Tongue (tissue), 2 donors: ENCODE measurements around the gene GCKR. TPM values are rescaled to one million over a fixed set of nuclear protein-coding genes. Genes with fewer than 3 reads are reported as not detected.
A peak's percentile ranks its signal among the peaks of the same experiment; 100 is the strongest.
"Not testable (repeated sequence)": the region's sequence is repeated elsewhere in the genome, so short reads cannot be mapped to it uniquely, and the experiment has no call there.

Experiments used
- DNase-seq: peaks from one replicate; pipeline ENCODE4 v3.0.0-alpha.2; 2015
- total RNA-seq: library from RNA; depleted of rRNA; stranded (reverse); fragments of >200 nt; gene quantifications from one replicate; pipeline ENCODE4 v1.2.3, GENCODE V29; 2014

The GCKR gene
- total RNA-seq, 1 donor from 2014 or later, result not detected

- DNase-seq, result peak; percentile 32
Observed at GRCh38 chr2:27509326-27509725, 12.7 kb downstream of the GCKR start.

- DNase-seq, result no peak
Observed at GRCh38 chr2:27518113-27518781, 21.6 kb downstream of the GCKR start.

GRCh38 chr2:27518782-27519113 lies 22.1 kb downstream of the GCKR start:
- no peak for DNase-seq

- DNase-seq, result no peak
Observed at GRCh38 chr2:27520316-27520715, 23.7 kb downstream of the GCKR start.

GRCh38 chr2:27522400-27522945 lies 25.8 kb downstream of the GCKR start:
- no peak for DNase-seq

- DNase-seq, result no peak
Observed at GRCh38 chr2:27527182-27527581, 30.5 kb downstream of the GCKR start.

- no peak for DNase-seq
Observed at GRCh38 chr2:27531983-27532382, 35.3 kb downstream of the GCKR start.

GRCh38 chr2:27537287-27537686 lies 40.6 kb downstream of the GCKR start:
- DNase-seq, result no peak

GRCh38 chr2:27538839-27539450 lies 42.3 kb downstream of the GCKR start:
- not testable (repeated sequence) for DNase-seq

GRCh38 chr2:27539649-27540048 lies 43.0 kb downstream of the GCKR start:
- DNase-seq, result not testable (repeated sequence)

- no peak for DNase-seq
Observed at GRCh38 chr2:27544143-27544821, 47.6 kb downstream of the GCKR start.

- no peak for DNase-seq
Observed at GRCh38 chr2:27545348-27546141, 48.9 kb downstream of the GCKR start.

- DNase-seq, result no peak
Observed at GRCh38 chr2:27549303-27549702, 52.7 kb downstream of the GCKR start.

GRCh38 chr2:27551514-27551913 lies 54.9 kb downstream of the GCKR start:
- no peak for DNase-seq

GRCh38 chr2:27552941-27553340 lies 56.3 kb downstream of the GCKR start:
- no peak for DNase-seq

GRCh38 chr2:27554451-27554850 lies 57.8 kb downstream of the GCKR start:
- not testable (repeated sequence) for DNase-seq

- DNase-seq, result no peak
Observed at GRCh38 chr2:27559228-27559627, 62.6 kb downstream of the GCKR start.

GRCh38 chr2:27561060-27561459 lies 64.4 kb downstream of the GCKR start:
- DNase-seq, result no peak

- no peak for DNase-seq
Observed at GRCh38 chr2:27566628-27567027, 70.0 kb downstream of the GCKR start.

- no peak for DNase-seq
Observed at GRCh38 chr2:27569398-27569797, 72.8 kb downstream of the GCKR start.

- DNase-seq, result no peak
Observed at GRCh38 chr2:27571197-27571596, 74.6 kb downstream of the GCKR start.

GRCh38 chr2:27571681-27572080 lies 75.0 kb downstream of the GCKR start:
- DNase-seq, result no peak

GRCh38 chr2:27572439-27572838 lies 75.8 kb downstream of the GCKR start:
- DNase-seq, result no peak
